Upper lobe of left lung (tissue), 6 donors: ENCODE measurements around the gene ADAMTSL3. TPM values are rescaled to one million over a fixed set of nuclear protein-coding genes. Genes with fewer than 3 reads are reported as not detected.

ENCODE experiments used
- ATAC-seq, 2 donors: fragments of 200-7000 bp; cut with Tn5 transposase; one replicate each; pipeline ENCODE4 v1.9.1; 2022; ENCODE audit warnings: mild to moderate bottlenecking in 2 of 2, moderate library complexity in 2 of 2; ENCODE audit not compliant: low FRiP score in 2 of 2
- DNase-seq, 2 donors: peaks; one replicate each; pipeline ENCODE4 v3.0.0-alpha.2; 2019 to 2020
- H3K27ac ChIP-seq, 4 donors: fragments of 200-600 bp; sonication (generic); one replicate each; pipeline ENCODE4 v1.5.1; 2016 to 2019
- H3K27me3 ChIP-seq, 4 donors: fragments of 200-600 bp; sonication (generic); one replicate each; pipeline ENCODE4 v1.5.1; 2017 to 2019
- H3K36me3 ChIP-seq, 4 donors: fragments of 200-600 bp; sonication (generic); one replicate each; pipeline ENCODE4 v1.5.1; 2016 to 2019
- H3K4me1 ChIP-seq, 4 donors: fragments of 200-600 bp; sonication (generic); one replicate each; pipeline ENCODE4 v1.5.1; 2018 to 2019
- H3K4me3 ChIP-seq, 4 donors: fragments of 200-600 bp; sonication (generic); one replicate each; pipeline ENCODE4 v1.5.1; 2017 to 2019; ENCODE audit warnings: mild to moderate bottlenecking in 2 of 4, moderate library complexity in 1 of 4
- H3K9me3 ChIP-seq, 4 donors: fragments of 200-600 bp; sonication (generic); one replicate each; pipeline ENCODE4 v1.5.1; 2018 to 2019
- EP300 ChIP-seq, 4 donors: sonication (generic); formaldehyde crosslinking; IDR thresholded peaks; one replicate each; pipeline ENCODE4 v1.5.1; 2017; ENCODE audit warnings: antibody characterized with exemption in 4 of 4, control low read depth in 2 of 4
- POLR2A ChIP-seq, 4 donors: fragments of 450-650 bp; IDR thresholded peaks; one replicate each; pipeline ENCODE4 v1.5.1; 2016 to 2017; ENCODE audit warnings: antibody characterized with exemption in 4 of 4, mild to moderate bottlenecking in 2 of 4
- POLR2AphosphoS5 ChIP-seq, 2 donors: sonication (generic); formaldehyde crosslinking; IDR thresholded peaks; one replicate each; pipeline ENCODE4 v1.5.1; 2017; ENCODE audit warnings: antibody characterized with exemption in 2 of 2
- WGBS, 2 donors: methylation state at CpG; one replicate each; pipeline ENCODE4 v1.1.5; 2017 to 2018; 5-methylcytosine and 5-hydroxymethylcytosine counted together
- total RNA-seq, 6 donors: library from RNA; depleted of rRNA in 4 of 6; stranded (reverse); fragments of >200 nt in 4 of 6; gene quantifications; one replicate each; pipeline versions ENCODE4 v1.1.0 to v1.2.1, GENCODE V29; 2016 to 2021
- TF ChIP-seq, protein P1 (sequence below), 6 experiments: fragments of 450-650 bp in 4 of 6; fragments of 200-600 bp in 2 of 6; sonication (generic) in 2 of 6; IDR thresholded peaks; one replicate each; pipeline ENCODE4 v1.5.1; 2016 to 2019; ENCODE audit warnings: antibody characterized with exemption in 6 of 6
- donor health status: DM: no; HTN: no; CAD: no; lungs with moderate emphysema.
- donor health status: DM: no; HTN: yes; CAD: no; lungs with severe emphysema.

Gene ADAMTSL3
- total RNA-seq, 6 donors from 2014 or later: 8.8 to 22.2 (median 11.7) TPM

GRCh38 chr15:83654379-83655236, 685 bp downstream of the ADAMTSL3 start:
- TF ChIP-seq, protein P1, sequence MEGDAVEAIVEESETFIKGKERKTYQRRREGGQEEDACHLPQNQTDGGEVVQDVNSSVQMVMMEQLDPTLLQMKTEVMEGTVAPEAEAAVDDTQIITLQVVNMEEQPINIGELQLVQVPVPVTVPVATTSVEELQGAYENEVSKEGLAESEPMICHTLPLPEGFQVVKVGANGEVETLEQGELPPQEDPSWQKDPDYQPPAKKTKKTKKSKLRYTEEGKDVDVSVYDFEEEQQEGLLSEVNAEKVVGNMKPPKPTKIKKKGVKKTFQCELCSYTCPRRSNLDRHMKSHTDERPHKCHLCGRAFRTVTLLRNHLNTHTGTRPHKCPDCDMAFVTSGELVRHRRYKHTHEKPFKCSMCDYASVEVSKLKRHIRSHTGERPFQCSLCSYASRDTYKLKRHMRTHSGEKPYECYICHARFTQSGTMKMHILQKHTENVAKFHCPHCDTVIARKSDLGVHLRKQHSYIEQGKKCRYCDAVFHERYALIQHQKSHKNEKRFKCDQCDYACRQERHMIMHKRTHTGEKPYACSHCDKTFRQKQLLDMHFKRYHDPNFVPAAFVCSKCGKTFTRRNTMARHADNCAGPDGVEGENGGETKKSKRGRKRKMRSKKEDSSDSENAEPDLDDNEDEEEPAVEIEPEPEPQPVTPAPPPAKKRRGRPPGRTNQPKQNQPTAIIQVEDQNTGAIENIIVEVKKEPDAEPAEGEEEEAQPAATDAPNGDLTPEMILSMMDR (IDR thresholded peaks at IDR 0.05): no peak
- TF ChIP-seq POLR2AphosphoS5 (IDR thresholded peaks at IDR 0.05): no peak
- TF ChIP-seq POLR2A (IDR thresholded peaks at IDR 0.05): no peak
- no peak for TF ChIP-seq EP300 (IDR thresholded peaks at IDR 0.05)

GRCh38 chr15:83655237-83655616, 1.3 kb downstream of the ADAMTSL3 start:
- ATAC-seq: no peak
- Histone ChIP-seq H3K4me3 (peak overlapping the region in 3 of 4 donors; percentile 42 to 57 (median 50)), H3K4me1 (peaks cover 0 to 18% (median 8%) of the 10 kb centered on the region in 4 donors), H3K36me3 (no peaks in the 10 kb centered on the region), H3K27ac (peak overlapping the region in 1 of 4 donors; percentile 54), H3K27me3 (peaks cover 0 to 14% (median 0%) of the 10 kb centered on the region in 4 donors), H3K9me3 (no peaks in the 10 kb centered on the region)
- DNase-seq: no peak
- 81 to 91% methylated on average over 4 to 8 of the region's 8 CpGs for WGBS, 2 donors
- TF ChIP-seq POLR2AphosphoS5 (IDR thresholded peaks at IDR 0.05): no peak
- TF ChIP-seq POLR2A (IDR thresholded peaks at IDR 0.05): no peak
- TF ChIP-seq EP300 (IDR thresholded peaks at IDR 0.05): no peak
- TF ChIP-seq, protein P1 (IDR thresholded peaks at IDR 0.05): no peak

More at GRCh38 chr15:83654379-83655236, 685 bp downstream of the ADAMTSL3 start:
- Histone ChIP-seq H3K4me3 (peak overlapping the region; percentile 27 to 57 (median 46)), H3K9me3 (no peaks in the 10 kb centered on the region), H3K36me3 (no peaks in the 10 kb centered on the region), H3K27ac (peak overlapping the region; percentile 38 to 66 (median 58)), H3K27me3 (peaks cover 0 to 14% (median 0%) of the 10 kb centered on the region in 4 donors), H3K4me1 (peaks cover 0 to 18% (median 8%) of the 10 kb centered on the region in 4 donors)
- peak in 1 of 2 donors; percentile 56 for ATAC-seq
- DNase-seq: peak in 1 of 2 donors; percentile 81
- 12% methylated on average over 54 of the region's 67 CpGs; no CpG with 5 or more reads in 1 of the 2 donors for WGBS, 2 donors

GRCh38 chr15:83656192-83656591, 2.3 kb downstream of the ADAMTSL3 start:
- Histone ChIP-seq H3K9me3 (no peaks in the 10 kb centered on the region), H3K36me3 (no peaks in the 10 kb centered on the region), H3K4me3 (no peak overlapping the region), H3K27ac (no peak overlapping the region), H3K27me3 (peaks cover 0 to 14% (median 0%) of the 10 kb centered on the region in 4 donors), H3K4me1 (peaks cover 0 to 18% (median 8%) of the 10 kb centered on the region in 4 donors)
- DNase-seq: no peak
- ATAC-seq: no peak
- TF ChIP-seq EP300 (IDR thresholded peaks at IDR 0.05) (no peak), POLR2AphosphoS5 (IDR thresholded peaks at IDR 0.05) (no peak), POLR2A (IDR thresholded peaks at IDR 0.05) (no peak)
- TF ChIP-seq, protein P1 (IDR thresholded peaks at IDR 0.05): no peak
- 72 to 74% methylated on average over 5 of the region's 5 CpGs for WGBS, 2 donors

- ATAC-seq: no peak
- TF ChIP-seq, protein P1 (IDR thresholded peaks at IDR 0.05): no peak
- TF ChIP-seq POLR2AphosphoS5 (IDR thresholded peaks at IDR 0.05) (no peak), EP300 (IDR thresholded peaks at IDR 0.05) (no peak), POLR2A (IDR thresholded peaks at IDR 0.05) (no peak)
- no peaks in the 10 kb centered on the region for H3K36me3 ChIP-seq
- no peak for DNase-seq
- H3K4me1 ChIP-seq: peaks cover 0 to 18% (median 8%) of the 10 kb centered on the region in 4 donors
- no peak overlapping the region for H3K4me3 ChIP-seq
- H3K9me3 ChIP-seq: no peaks in the 10 kb centered on the region
- H3K27ac ChIP-seq: peak overlapping the region in 1 of 4 donors; percentile 7
- peaks cover 0 to 14% (median 0%) of the 10 kb centered on the region in 4 donors for H3K27me3 ChIP-seq
- 86 to 89% methylated on average over 10 of the region's 10 CpGs for WGBS, 2 donors
These were observed 3.1 kb downstream of the ADAMTSL3 start for GRCh38 chr15:83656943-83657528.
